Colon (tissue), 2 donors: Measurements from ENCODE around the gene GALNT2.

Experiments used
- FAIRE-seq: peaks from 2 replicates; lab custom pipeline; 2012; peaks lifted over from hg19 to GRCh38; lab: Jason Lieb, UNC
- donor health status: control.
- donor health status: control.

GALNT2 gene

GRCh38 chr1:230112782-230113181 lies 45.7 kb downstream of the GALNT2 start:
- no peak for FAIRE-seq

GRCh38 chr1:230113235-230113592 lies 46.2 kb downstream of the GALNT2 start:
- no peak for FAIRE-seq

- FAIRE-seq, result no peak
Observed at GRCh38 chr1:230113593-230114236, 46.7 kb downstream of the GALNT2 start.

- no peak for FAIRE-seq
Observed at GRCh38 chr1:230114237-230114651, 47.2 kb downstream of the GALNT2 start.

GRCh38 chr1:230117694-230118093 lies 50.7 kb downstream of the GALNT2 start:
- no peak for FAIRE-seq

GRCh38 chr1:230119340-230119739 lies 52.3 kb downstream of the GALNT2 start:
- no peak for FAIRE-seq

- FAIRE-seq, result no peak
Observed at GRCh38 chr1:230120289-230120920, 53.4 kb downstream of the GALNT2 start.

GRCh38 chr1:230120921-230121381 lies 53.9 kb downstream of the GALNT2 start:
- no peak for FAIRE-seq

- no peak for FAIRE-seq
Observed at GRCh38 chr1:230121950-230122349, 54.9 kb downstream of the GALNT2 start.

GRCh38 chr1:230122366-230123279 lies 55.6 kb downstream of the GALNT2 start:
- FAIRE-seq, result no peak

GRCh38 chr1:230123280-230124185 lies 56.5 kb downstream of the GALNT2 start:
- FAIRE-seq, result no peak

GRCh38 chr1:230124186-230125128 lies 57.4 kb downstream of the GALNT2 start:
- FAIRE-seq, result no peak

- FAIRE-seq, result no peak
Observed at GRCh38 chr1:230125141-230125540, 58.1 kb downstream of the GALNT2 start.

GRCh38 chr1:230125640-230126528 lies 58.8 kb downstream of the GALNT2 start:
- no peak for FAIRE-seq

GRCh38 chr1:230126529-230127104 lies 59.6 kb downstream of the GALNT2 start:
- no peak for FAIRE-seq

- no peak for FAIRE-seq
Observed at GRCh38 chr1:230127105-230128054, 60.3 kb downstream of the GALNT2 start.

GRCh38 chr1:230128569-230129285 lies 61.7 kb downstream of the GALNT2 start:
- FAIRE-seq, result no peak
